ENCODE measurements around the gene MTFP1.

Gene MTFP1

DNA sequence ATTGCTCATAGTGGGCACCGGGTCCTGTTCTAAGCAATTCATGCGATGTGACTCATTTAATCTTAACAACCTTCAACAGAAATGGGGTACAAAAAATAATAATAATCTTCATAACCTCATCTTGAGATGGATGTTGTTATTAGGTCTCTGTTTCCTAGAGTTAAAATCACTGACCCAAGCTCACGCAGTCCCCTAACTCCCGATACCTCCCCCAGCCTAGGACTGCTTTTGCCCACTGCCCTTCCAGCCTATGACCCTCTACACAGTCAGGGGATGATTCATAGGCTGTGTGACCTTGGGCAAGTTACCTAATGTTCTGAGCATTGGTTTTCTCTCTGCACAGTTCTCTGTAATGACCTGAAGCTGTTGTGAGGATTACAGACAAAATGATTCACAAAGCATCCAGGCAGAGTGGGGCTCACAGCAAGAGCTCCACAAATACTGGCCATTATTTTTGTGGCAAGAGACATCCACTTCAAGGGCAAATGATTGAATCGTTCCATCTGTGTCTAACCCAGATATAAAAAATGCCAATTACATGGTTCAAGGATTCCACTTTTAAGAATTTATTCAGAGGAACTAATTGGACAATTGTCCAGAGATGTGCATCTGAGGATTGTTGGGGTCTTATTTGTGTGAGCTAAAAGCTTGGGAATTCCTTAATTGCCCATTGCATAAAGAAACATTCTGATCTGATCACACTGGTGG is 20.0 kb downstream of the MTFP1 start:
- TF ChIP-seq POLR2AphosphoS5 (IDR thresholded peaks at IDR 0.05; ENCODE audit: low read depth, low read length) (no peak), TAF1 (IDR thresholded peaks at IDR 0.05; ENCODE audit: borderline replicate concordance, insufficient read depth, low read length) (no peak), SIN3A (IDR thresholded peaks at IDR 0.05; ENCODE audit: borderline replicate concordance, insufficient read depth, low read length) (no peak), FOXP2 (optimal IDR thresholded peaks at IDR 0.05; ENCODE audit: borderline replicate concordance, extremely low read depth, extremely low read length, insufficient read depth) (no peak)
- TF ChIP-seq, protein P1, sequence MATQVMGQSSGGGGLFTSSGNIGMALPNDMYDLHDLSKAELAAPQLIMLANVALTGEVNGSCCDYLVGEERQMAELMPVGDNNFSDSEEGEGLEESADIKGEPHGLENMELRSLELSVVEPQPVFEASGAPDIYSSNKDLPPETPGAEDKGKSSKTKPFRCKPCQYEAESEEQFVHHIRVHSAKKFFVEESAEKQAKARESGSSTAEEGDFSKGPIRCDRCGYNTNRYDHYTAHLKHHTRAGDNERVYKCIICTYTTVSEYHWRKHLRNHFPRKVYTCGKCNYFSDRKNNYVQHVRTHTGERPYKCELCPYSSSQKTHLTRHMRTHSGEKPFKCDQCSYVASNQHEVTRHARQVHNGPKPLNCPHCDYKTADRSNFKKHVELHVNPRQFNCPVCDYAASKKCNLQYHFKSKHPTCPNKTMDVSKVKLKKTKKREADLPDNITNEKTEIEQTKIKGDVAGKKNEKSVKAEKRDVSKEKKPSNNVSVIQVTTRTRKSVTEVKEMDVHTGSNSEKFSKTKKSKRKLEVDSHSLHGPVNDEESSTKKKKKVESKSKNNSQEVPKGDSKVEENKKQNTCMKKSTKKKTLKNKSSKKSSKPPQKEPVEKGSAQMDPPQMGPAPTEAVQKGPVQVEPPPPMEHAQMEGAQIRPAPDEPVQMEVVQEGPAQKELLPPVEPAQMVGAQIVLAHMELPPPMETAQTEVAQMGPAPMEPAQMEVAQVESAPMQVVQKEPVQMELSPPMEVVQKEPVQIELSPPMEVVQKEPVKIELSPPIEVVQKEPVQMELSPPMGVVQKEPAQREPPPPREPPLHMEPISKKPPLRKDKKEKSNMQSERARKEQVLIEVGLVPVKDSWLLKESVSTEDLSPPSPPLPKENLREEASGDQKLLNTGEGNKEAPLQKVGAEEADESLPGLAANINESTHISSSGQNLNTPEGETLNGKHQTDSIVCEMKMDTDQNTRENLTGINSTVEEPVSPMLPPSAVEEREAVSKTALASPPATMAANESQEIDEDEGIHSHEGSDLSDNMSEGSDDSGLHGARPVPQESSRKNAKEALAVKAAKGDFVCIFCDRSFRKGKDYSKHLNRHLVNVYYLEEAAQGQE (IDR thresholded peaks at IDR 0.05; ENCODE audit: insufficient read depth in 1 of 2, low read depth in 2 of 2, low read length in 2 of 2): no peak

DNA sequence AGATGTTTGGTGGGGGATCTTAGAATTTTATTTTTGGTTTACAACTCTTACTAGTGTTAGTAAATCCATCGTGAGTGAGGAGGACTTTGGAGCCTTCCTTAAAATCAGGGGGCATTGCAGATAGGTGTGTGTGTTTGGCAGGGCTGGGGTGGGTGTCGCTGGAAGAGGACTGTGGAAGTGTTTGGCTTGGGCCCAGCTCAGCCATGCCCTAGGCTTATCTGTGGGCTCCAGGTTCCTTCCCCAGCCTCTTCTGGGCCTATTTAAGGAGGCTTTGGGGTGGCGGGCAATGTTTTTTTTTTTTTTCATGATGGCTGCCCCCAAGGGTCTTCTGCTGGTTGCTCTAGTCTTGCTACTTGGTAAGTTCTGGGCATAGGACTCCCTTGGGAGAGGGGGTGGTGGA is 22.1 kb downstream of the MTFP1 start:
- TF ChIP-seq SIN3A (IDR thresholded peaks at IDR 0.05; ENCODE audit: borderline replicate concordance, insufficient read depth, low read length) (no peak), FOXP2 (optimal IDR thresholded peaks at IDR 0.05; ENCODE audit: borderline replicate concordance, extremely low read depth, extremely low read length, insufficient read depth) (no peak), TAF1 (IDR thresholded peaks at IDR 0.05; ENCODE audit: borderline replicate concordance, insufficient read depth, low read length) (no peak), POLR2AphosphoS5 (IDR thresholded peaks at IDR 0.05; ENCODE audit: low read depth, low read length) (no peak)
- TF ChIP-seq, protein P1 (IDR thresholded peaks at IDR 0.05; ENCODE audit: insufficient read depth in 1 of 2, low read depth in 2 of 2, low read length in 2 of 2): no peak

DNA sequence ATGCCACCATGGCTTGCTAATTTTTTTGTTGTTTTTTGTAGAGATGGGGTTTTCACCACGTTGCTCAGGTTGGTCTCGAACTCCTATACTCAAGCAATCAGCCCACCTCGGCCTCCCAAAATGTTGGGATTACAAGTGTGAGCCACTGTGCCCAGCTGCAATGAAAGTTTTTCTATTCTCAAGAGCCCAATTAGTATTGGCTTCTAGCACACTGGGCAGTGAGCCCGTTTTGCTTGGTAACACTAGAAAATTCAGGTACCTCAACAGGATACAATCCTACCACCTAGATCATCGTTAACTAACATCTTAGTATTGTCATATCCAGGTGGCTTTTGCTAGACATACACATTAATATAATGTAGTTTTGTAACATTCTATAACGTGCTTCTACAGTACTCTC is 27.3 kb downstream of the MTFP1 start:
- no peak for TF ChIP-seq POLR2AphosphoS5 (IDR thresholded peaks at IDR 0.05; ENCODE audit: low read depth, low read length)
- TF ChIP-seq, protein P1 (IDR thresholded peaks at IDR 0.05; ENCODE audit: insufficient read depth in 1 of 2, low read depth in 2 of 2, low read length in 2 of 2): no peak
- no peak for TF ChIP-seq SIN3A (IDR thresholded peaks at IDR 0.05; ENCODE audit: borderline replicate concordance, insufficient read depth, low read length)
- TF ChIP-seq TAF1 (IDR thresholded peaks at IDR 0.05; ENCODE audit: borderline replicate concordance, insufficient read depth, low read length): no peak
- TF ChIP-seq FOXP2 (optimal IDR thresholded peaks at IDR 0.05; ENCODE audit: borderline replicate concordance, extremely low read depth, extremely low read length, insufficient read depth): no peak

DNA sequence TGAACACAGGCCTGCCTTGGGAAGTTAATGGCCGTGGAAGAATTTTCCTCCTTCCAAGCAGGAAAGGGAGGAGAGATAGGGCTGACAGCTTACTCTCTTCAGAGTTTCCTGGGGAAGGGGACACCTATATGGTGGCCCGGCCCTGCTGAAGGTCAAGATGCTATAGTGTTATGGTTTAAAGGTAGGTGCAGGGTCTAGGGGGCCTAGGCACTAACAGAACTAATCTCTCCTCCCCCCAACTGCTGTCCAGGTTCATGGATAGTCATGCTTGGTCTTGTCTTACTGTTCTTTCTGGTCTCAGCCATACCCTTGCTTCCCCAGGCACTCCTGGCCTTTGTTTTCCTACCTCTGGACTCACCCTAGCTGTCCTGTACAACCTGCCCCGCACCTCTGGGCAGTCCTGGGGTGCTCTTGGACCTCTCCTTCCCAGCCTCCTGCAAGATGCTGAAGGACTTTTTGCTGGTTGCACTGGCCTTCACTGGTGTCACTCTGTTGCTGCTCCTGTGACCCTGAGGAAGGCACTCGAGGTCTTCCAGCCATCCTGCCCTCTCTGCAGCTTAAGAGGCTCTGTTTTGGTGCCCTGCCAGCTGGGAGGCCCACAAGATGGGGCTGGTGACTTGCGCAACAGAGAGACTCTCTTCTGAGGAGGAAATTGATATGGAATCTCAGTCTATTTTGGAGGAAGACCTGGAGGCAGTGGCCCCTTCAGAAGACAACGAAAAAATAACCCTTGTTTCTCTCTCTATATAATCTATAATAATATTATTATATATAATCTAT is 28.4 kb downstream of the MTFP1 start:
- TF ChIP-seq TAF1 (IDR thresholded peaks at IDR 0.05; ENCODE audit: borderline replicate concordance, insufficient read depth, low read length) (no peak), SIN3A (IDR thresholded peaks at IDR 0.05; ENCODE audit: borderline replicate concordance, insufficient read depth, low read length) (no peak), POLR2AphosphoS5 (IDR thresholded peaks at IDR 0.05; ENCODE audit: low read depth, low read length) (no peak), FOXP2 (optimal IDR thresholded peaks at IDR 0.05; ENCODE audit: borderline replicate concordance, extremely low read depth, extremely low read length, insufficient read depth) (no peak)
- TF ChIP-seq, protein P1 (IDR thresholded peaks at IDR 0.05; ENCODE audit: insufficient read depth in 1 of 2, low read depth in 2 of 2, low read length in 2 of 2): no peak

Data from PFSK-1 (cell line).